BE2C (cell line): ENCODE results near the gene CCL14.

Source experiments
- DNase-seq: peaks from one replicate; pipeline ENCODE4 v3.0.0-alpha.2; 2020
- H3K27me3 ChIP-seq: fragments of 250-450 bp; sonication (Bioruptor Pico); 2 replicates; pipeline ENCODE4 v1.5.1; 2020; ENCODE audit warnings: mild to moderate bottlenecking
- H3K36me3 ChIP-seq: fragments of 250-450 bp; sonication (Bioruptor Pico); 2 replicates; pipeline ENCODE4 v1.5.1; 2020; ENCODE audit warnings: mild to moderate bottlenecking
- H3K4me1 ChIP-seq: fragments of 250-450 bp; sonication (Bioruptor Pico); 2 replicates; pipeline ENCODE4 v1.5.1; 2020
- H3K4me3 ChIP-seq: 2 replicates; pipeline ENCODE4 v1.5.1; 2011; ENCODE audit warnings: low read depth, low read length
- H3K9me3 ChIP-seq: fragments of 250-450 bp; sonication (Bioruptor Pico); 2 replicates; pipeline ENCODE4 v1.5.1; 2020
- CTCF ChIP-seq: IDR thresholded peaks from 2 replicates; pipeline ENCODE4 v1.5.1; 2012; ENCODE audit warnings: mild to moderate bottlenecking, low read depth, low read length

Gene CCL14

GRCh38 chr17:35972945-35973332 is 13.6 kb downstream of the CCL14 start:
- DNase-seq: no peak
- H3K9me3 ChIP-seq: no peaks in the 10 kb centered on the region
- H3K27me3 ChIP-seq: peaks cover 4% of the 10 kb centered on the region; the same call in 1 of the 2 replicates
- H3K4me1 ChIP-seq: no peaks in the 10 kb centered on the region
- TF ChIP-seq CTCF: no peak
- no peaks in the 10 kb centered on the region for H3K36me3 ChIP-seq
- H3K4me3 ChIP-seq: no peak overlapping the region

GRCh38 chr17:35972535-35972934 is 14.0 kb downstream of the CCL14 start:
- Histone ChIP-seq H3K9me3 (no peaks in the 10 kb centered on the region), H3K36me3 (no peaks in the 10 kb centered on the region), H3K27me3 (peaks cover 4% of the 10 kb centered on the region; the same call in 1 of the 2 replicates), H3K4me1 (no peaks in the 10 kb centered on the region), H3K4me3 (no peak overlapping the region)
- TF ChIP-seq CTCF: no peak
- no peak for DNase-seq

GRCh38 chr17:35972066-35972465 is 14.5 kb downstream of the CCL14 start:
- no peak for TF ChIP-seq CTCF
- Histone ChIP-seq H3K27me3 (peaks cover 8% of the 10 kb centered on the region; the same call in 1 of the 2 replicates), H3K4me1 (no peaks in the 10 kb centered on the region), H3K36me3 (no peaks in the 10 kb centered on the region), H3K9me3 (no peaks in the 10 kb centered on the region), H3K4me3 (no peak overlapping the region)
- no peak for DNase-seq

- H3K4me1 ChIP-seq: no peaks in the 10 kb centered on the region
- peak; percentile 86 for TF ChIP-seq CTCF
- no peak overlapping the region for H3K4me3 ChIP-seq
Measured at GRCh38 chr17:35969558-35970380, 16.8 kb downstream of the CCL14 start.

GRCh38 chr17:35968520-35969054 is 17.9 kb downstream of the CCL14 start:
- H3K4me1 ChIP-seq: no peaks in the 10 kb centered on the region
- DNase-seq: no peak
- no peaks in the 10 kb centered on the region for H3K9me3 ChIP-seq
- peaks cover 34% of the 10 kb centered on the region for H3K27me3 ChIP-seq
- TF ChIP-seq CTCF: no peak
- no peaks in the 10 kb centered on the region for H3K36me3 ChIP-seq
- no peak overlapping the region for H3K4me3 ChIP-seq

More at GRCh38 chr17:35969558-35970380, 16.8 kb downstream of the CCL14 start:
- H3K9me3 ChIP-seq: no peaks in the 10 kb centered on the region
- H3K27me3 ChIP-seq: peaks cover 24% of the 10 kb centered on the region
- H3K36me3 ChIP-seq: no peaks in the 10 kb centered on the region
- peak; percentile 74 for DNase-seq

- Histone ChIP-seq H3K4me1 (no peaks in the 10 kb centered on the region), H3K4me3 (no peak overlapping the region), H3K36me3 (no peaks in the 10 kb centered on the region), H3K27me3 (peaks cover 59% of the 10 kb centered on the region), H3K9me3 (no peaks in the 10 kb centered on the region)
- TF ChIP-seq CTCF: no peak
- DNase-seq: no peak
Measured at GRCh38 chr17:35965272-35965671, 21.3 kb downstream of the CCL14 start.
